Spleen (tissue), 7 donors: ENCODE data around the gene RENBP.

Experiments used
- CTCF ChIP-seq, 11 experiments: fragments of 200-600 bp in 7 of 11; fragments of 450-650 bp in 4 of 11; sonication (generic) in 4 of 11; IDR thresholded peaks in 8 of 11; conservative IDR thresholded peaks in 3 of 11; 1 replicate in 7 of 11; 2 replicates in 4 of 11; pipeline versions ENCODE4 v1.4.0 to v1.8.0; 2016 to 2021; ENCODE audit warnings: antibody characterized with exemption in 11 of 11, inconsistent platforms in 4 of 11, mild to moderate bottlenecking in 1 of 11
- POLR2A ChIP-seq, 3 donors: fragments of 450-650 bp; IDR thresholded peaks; one replicate each; pipeline ENCODE4 v1.5.1; 2017; ENCODE audit warnings: antibody characterized with exemption in 3 of 3, mild to moderate bottlenecking in 1 of 3
- POLR2AphosphoS5 ChIP-seq, 3 donors: sonication (generic); formaldehyde crosslinking; IDR thresholded peaks; one replicate each; pipeline ENCODE4 v1.5.1; 2017; ENCODE audit warnings: antibody characterized with exemption in 3 of 3
- donor health status: DM: no; HTN: no; CAD: no; lungs with moderate emphysema.
- donor health status: DM: no; HTN: no; CAD: no.
- donor health status: DM: no; HTN: no; CAD: no.

GRCh38 chrX:153928846-153929245, 15.6 kb downstream of the RENBP start:
- TF ChIP-seq CTCF (IDR thresholded peaks at IDR 0.05 in 8 of 11, conservative IDR thresholded peaks at IDR 0.05 in 3 of 11) (no peak), POLR2AphosphoS5 (IDR thresholded peaks at IDR 0.05) (no peak), POLR2A (IDR thresholded peaks at IDR 0.05) (no peak)
